ENCODE data around the gene WRNIP1. TPM values are rescaled to one million over a fixed set of nuclear protein-coding genes. Genes with fewer than 3 reads are reported as not detected.

The WRNIP1 gene
- total RNA-seq, 1 experiment from 2014 or later, result 36.3 TPM

DNA sequence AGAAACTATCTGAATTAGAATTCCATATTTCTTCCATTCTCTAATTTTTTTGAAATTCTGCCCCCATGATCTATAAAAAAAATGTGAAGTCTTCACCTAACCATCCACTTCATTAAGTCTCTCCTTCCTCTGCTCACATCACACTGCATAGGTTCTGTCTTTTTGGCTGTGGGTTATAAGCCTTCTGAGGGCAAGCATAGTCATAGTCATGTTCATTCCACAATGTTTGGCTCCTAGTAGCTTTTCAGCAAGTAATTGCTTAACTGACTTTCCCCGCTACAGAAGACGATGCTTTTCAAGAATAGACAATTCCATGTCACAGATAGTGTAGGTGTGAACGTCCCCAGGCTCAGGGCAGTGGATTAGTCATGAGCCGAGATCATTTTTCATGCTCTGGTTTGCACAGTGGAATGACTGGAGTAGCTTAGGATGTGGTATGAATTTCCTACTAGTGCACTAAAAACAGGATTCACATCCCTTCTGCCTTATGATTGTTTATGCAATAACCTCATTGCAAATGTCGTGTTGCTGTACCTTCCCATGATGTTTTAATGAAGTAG, 29.1 kb downstream of the WRNIP1 start:
- no peaks in the 10 kb centered on the region for H3K9me3 Mint-ChIP-seq
- no peak overlapping the region for H3K27ac Mint-ChIP-seq
- H3K36me3 Mint-ChIP-seq, result peaks cover 4% of the 10 kb centered on the region; the same call in 1 of the 2 replicates
- H3K4me3 Mint-ChIP-seq, result no peak overlapping the region
- ATAC-seq (no peak), DNase-seq (ENCODE audit: low spot score) (no peak)
- CTCF ChIA-PET, result interaction anchor here (1.0 kb wide), 1 partner anchor 48 kb away, joined by 3 read pairs; the partner anchor contains the start of gene SERPINB1
- H3K4me1 Mint-ChIP-seq, result peaks cover 21% of the 10 kb centered on the region
- H3K27me3 Mint-ChIP-seq (ENCODE audit: low read depth), result no peaks in the 10 kb centered on the region
- POLR2A ChIA-PET, result no interaction called here
- no peak for TF ChIP-seq FOXP1 (CRISPR knock-in tag; IDR thresholded peaks at IDR 0.05; ENCODE audit: borderline replicate concordance)
- no peak for TF ChIP-seq JUN (CRISPR knock-in tag; IDR thresholded peaks at IDR 0.05)
- no peak for TF ChIP-seq TEAD1 (CRISPR knock-in tag; IDR thresholded peaks at IDR 0.05)
- no peak for TF ChIP-seq ARID4B (CRISPR knock-in tag; IDR thresholded peaks at IDR 0.05; ENCODE audit: borderline replicate concordance)
- TF ChIP-seq FOXK1 (CRISPR knock-in tag; IDR thresholded peaks at IDR 0.05), result no peak

DNA sequence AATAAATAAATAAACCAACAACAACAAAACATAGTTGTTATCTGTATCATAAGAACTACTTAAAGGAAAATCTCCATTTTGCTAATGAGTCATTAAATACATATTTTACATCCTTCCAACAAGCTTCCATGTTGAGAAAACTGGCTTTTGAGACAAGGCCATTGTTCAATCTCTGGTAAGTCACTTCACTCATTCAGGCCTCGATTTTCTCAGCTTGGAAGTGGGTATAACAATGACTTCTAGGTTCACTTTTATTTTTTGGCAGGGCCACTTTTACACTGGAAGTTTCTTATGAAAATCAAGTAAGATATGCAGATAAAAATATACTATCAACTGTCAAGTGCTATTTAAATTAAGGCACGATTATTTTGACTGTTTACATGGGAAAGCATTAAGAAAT, 30.0 kb downstream of the WRNIP1 start:
- CTCF ChIA-PET, result interaction anchor here (1.2 to 1.3 kb wide), 2 partner anchors 46 to 157 kb away, joined by 3 to 4 read pairs; partner anchors contain the start of gene SERPINB1
- H3K36me3 Mint-ChIP-seq, result peaks cover 4% of the 10 kb centered on the region; the same call in 1 of the 2 replicates

GRCh38 chr6:2795956-2796355, 30.8 kb downstream of the WRNIP1 start:
- ChIA-PET CTCF (interaction anchor here (1.2 to 1.3 kb wide), 2 partner anchors 46 to 157 kb away, joined by 3 to 4 read pairs; partner anchors contain the start of gene SERPINB1), POLR2A (no interaction called here)
- ATAC-seq (no peak), DNase-seq (ENCODE audit: low spot score) (no peak)
- peaks cover 11% of the 10 kb centered on the region for H3K4me1 Mint-ChIP-seq
- H3K9me3 Mint-ChIP-seq, result no peaks in the 10 kb centered on the region
- no peaks in the 10 kb centered on the region for H3K27me3 Mint-ChIP-seq (ENCODE audit: low read depth)
- peak overlapping the region; percentile 40 for H3K27ac Mint-ChIP-seq
- H3K36me3 Mint-ChIP-seq, result peaks cover 4% of the 10 kb centered on the region; the same call in 1 of the 2 replicates
- H3K4me3 Mint-ChIP-seq, result no peak overlapping the region
- TF ChIP-seq, protein P1, sequence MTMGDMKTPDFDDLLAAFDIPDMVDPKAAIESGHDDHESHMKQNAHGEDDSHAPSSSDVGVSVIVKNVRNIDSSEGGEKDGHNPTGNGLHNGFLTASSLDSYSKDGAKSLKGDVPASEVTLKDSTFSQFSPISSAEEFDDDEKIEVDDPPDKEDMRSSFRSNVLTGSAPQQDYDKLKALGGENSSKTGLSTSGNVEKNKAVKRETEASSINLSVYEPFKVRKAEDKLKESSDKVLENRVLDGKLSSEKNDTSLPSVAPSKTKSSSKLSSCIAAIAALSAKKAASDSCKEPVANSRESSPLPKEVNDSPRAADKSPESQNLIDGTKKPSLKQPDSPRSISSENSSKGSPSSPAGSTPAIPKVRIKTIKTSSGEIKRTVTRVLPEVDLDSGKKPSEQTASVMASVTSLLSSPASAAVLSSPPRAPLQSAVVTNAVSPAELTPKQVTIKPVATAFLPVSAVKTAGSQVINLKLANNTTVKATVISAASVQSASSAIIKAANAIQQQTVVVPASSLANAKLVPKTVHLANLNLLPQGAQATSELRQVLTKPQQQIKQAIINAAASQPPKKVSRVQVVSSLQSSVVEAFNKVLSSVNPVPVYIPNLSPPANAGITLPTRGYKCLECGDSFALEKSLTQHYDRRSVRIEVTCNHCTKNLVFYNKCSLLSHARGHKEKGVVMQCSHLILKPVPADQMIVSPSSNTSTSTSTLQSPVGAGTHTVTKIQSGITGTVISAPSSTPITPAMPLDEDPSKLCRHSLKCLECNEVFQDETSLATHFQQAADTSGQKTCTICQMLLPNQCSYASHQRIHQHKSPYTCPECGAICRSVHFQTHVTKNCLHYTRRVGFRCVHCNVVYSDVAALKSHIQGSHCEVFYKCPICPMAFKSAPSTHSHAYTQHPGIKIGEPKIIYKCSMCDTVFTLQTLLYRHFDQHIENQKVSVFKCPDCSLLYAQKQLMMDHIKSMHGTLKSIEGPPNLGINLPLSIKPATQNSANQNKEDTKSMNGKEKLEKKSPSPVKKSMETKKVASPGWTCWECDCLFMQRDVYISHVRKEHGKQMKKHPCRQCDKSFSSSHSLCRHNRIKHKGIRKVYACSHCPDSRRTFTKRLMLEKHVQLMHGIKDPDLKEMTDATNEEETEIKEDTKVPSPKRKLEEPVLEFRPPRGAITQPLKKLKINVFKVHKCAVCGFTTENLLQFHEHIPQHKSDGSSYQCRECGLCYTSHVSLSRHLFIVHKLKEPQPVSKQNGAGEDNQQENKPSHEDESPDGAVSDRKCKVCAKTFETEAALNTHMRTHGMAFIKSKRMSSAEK (CRISPR knock-in tag; IDR thresholded peaks at IDR 0.05; ENCODE audit: borderline replicate concordance), result no peak
- no peak for TF ChIP-seq FOXK1 (CRISPR knock-in tag; IDR thresholded peaks at IDR 0.05)
- no peak for TF ChIP-seq RORB (CRISPR knock-in tag; IDR thresholded peaks at IDR 0.05)
- no peak for TF ChIP-seq TEAD1 (CRISPR knock-in tag; IDR thresholded peaks at IDR 0.05)
- no peak for TF ChIP-seq ZNF671 (CRISPR knock-in tag; IDR thresholded peaks at IDR 0.05)
- TF ChIP-seq GABPB1 (CRISPR knock-in tag; IDR thresholded peaks at IDR 0.05), result no peak
- TF ChIP-seq JUN (CRISPR knock-in tag; IDR thresholded peaks at IDR 0.05), result no peak
- TF ChIP-seq, protein P2, sequence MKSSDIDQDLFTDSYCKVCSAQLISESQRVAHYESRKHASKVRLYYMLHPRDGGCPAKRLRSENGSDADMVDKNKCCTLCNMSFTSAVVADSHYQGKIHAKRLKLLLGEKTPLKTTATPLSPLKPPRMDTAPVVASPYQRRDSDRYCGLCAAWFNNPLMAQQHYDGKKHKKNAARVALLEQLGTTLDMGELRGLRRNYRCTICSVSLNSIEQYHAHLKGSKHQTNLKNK (CRISPR knock-in tag; IDR thresholded peaks at IDR 0.05), result no peak
- TF ChIP-seq, protein P3, sequence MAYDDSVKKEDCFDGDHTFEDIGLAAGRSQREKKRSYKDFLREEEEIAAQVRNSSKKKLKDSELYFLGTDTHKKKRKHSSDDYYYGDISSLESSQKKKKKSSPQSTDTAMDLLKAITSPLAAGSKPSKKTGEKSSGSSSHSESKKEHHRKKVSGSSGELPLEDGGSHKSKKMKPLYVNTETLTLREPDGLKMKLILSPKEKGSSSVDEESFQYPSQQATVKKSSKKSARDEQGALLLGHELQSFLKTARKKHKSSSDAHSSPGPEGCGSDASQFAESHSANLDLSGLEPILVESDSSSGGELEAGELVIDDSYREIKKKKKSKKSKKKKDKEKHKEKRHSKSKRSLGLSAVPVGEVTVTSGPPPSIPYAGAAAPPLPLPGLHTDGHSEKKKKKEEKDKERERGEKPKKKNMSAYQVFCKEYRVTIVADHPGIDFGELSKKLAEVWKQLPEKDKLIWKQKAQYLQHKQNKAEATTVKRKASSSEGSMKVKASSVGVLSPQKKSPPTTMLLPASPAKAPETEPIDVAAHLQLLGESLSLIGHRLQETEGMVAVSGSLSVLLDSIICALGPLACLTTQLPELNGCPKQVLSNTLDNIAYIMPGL (CRISPR knock-in tag; IDR thresholded peaks at IDR 0.05), result no peak
- no peak for TF ChIP-seq SP1 (CRISPR knock-in tag; conservative IDR thresholded peaks at IDR 0.05)
- no peak for TF ChIP-seq CREB1 (CRISPR knock-in tag; IDR thresholded peaks at IDR 0.05)
- TF ChIP-seq ZNF416 (CRISPR knock-in tag; IDR thresholded peaks at IDR 0.05), result no peak

More for the DNA sequence above, 30.0 kb downstream of the WRNIP1 start:
- Mint-ChIP-seq H3K4me1 (peaks cover 18% of the 10 kb centered on the region), H3K9me3 (no peaks in the 10 kb centered on the region), H3K27ac (no peak overlapping the region), H3K4me3 (no peak overlapping the region), H3K27me3 (ENCODE audit: low read depth) (no peaks in the 10 kb centered on the region)
- POLR2A ChIA-PET, result no interaction called here
- DNase-seq (ENCODE audit: low spot score) (no peak), ATAC-seq (no peak)
- TF ChIP-seq RORB (CRISPR knock-in tag; IDR thresholded peaks at IDR 0.05) (no peak), ZNF317 (CRISPR knock-in tag; IDR thresholded peaks at IDR 0.05; ENCODE audit: borderline replicate concordance, low read depth) (no peak), ZNF671 (CRISPR knock-in tag; IDR thresholded peaks at IDR 0.05) (no peak), ZNF121 (CRISPR knock-in tag; IDR thresholded peaks at IDR 0.05) (no peak)
- TF ChIP-seq, protein P4, sequence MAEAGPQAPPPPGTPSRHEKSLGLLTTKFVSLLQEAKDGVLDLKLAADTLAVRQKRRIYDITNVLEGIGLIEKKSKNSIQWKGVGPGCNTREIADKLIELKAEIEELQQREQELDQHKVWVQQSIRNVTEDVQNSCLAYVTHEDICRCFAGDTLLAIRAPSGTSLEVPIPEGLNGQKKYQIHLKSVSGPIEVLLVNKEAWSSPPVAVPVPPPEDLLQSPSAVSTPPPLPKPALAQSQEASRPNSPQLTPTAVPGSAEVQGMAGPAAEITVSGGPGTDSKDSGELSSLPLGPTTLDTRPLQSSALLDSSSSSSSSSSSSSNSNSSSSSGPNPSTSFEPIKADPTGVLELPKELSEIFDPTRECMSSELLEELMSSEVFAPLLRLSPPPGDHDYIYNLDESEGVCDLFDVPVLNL (CRISPR knock-in tag; IDR thresholded peaks at IDR 0.05; ENCODE audit: borderline replicate concordance, low read depth), result no peak
- TF ChIP-seq, protein P5, sequence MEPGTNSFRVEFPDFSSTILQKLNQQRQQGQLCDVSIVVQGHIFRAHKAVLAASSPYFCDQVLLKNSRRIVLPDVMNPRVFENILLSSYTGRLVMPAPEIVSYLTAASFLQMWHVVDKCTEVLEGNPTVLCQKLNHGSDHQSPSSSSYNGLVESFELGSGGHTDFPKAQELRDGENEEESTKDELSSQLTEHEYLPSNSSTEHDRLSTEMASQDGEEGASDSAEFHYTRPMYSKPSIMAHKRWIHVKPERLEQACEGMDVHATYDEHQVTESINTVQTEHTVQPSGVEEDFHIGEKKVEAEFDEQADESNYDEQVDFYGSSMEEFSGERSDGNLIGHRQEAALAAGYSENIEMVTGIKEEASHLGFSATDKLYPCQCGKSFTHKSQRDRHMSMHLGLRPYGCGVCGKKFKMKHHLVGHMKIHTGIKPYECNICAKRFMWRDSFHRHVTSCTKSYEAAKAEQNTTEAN (CRISPR knock-in tag; IDR thresholded peaks at IDR 0.05), result no peak

All from WTC11 (cell line).